Measurements from ENCODE around the gene FKBP7.
"Not testable (repeated sequence)": the region's sequence is repeated elsewhere in the genome, so short reads cannot be mapped to it uniquely, and the experiment has no call there.

Gene FKBP7, protein sequence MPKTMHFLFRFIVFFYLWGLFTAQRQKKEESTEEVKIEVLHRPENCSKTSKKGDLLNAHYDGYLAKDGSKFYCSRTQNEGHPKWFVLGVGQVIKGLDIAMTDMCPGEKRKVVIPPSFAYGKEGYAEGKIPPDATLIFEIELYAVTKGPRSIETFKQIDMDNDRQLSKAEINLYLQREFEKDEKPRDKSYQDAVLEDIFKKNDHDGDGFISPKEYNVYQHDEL

DNA sequence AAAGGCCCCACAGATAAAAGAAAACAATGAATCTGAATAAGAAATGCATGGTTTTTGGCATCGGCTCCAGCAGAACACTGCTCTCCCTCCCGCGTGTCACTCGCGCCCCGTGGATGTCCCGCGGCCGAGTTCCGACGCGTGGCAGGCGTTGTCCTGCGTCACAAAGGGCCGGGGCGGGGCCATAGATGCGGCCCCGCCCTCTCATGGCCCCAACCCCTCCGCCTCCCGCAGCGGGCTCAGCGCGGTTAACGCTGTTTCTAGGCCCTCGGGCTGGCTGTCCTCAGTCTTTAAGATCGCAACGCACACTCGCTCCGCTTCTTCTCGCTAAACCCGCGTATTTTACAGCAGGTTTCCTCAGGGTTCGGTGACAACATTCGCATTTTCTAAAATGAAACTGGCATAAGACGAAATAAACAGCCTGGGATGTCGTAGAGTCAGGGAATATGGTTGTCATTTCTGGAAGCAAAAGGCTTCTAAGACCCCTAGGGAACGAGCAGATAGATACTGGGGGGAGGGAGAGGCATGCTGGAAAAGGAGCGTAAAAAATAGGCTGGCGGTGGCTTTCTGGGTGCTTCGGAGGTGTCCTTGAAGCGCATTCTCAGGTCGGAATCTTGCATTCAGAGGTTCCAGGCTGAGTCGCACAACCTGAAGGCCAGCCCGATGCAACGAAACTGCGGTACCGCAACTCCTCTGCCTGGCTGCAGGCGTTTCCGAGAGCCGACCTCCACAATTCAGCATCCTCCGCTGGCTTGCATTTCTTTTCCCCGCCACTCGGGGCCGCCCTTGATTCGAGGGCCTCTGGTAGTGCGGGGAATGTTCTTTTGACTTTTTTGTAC, at the start of gene FKBP7:
TSS of gene FKBP7 (minus strand) at position 162 of the 836 bp plus-strand sequence. CDS start at position 61, 101 bp downstream.
- peak; percentile 66 to 80 for DNase-seq (ENCODE audit: low read depth in 2 of 2)

DNA sequence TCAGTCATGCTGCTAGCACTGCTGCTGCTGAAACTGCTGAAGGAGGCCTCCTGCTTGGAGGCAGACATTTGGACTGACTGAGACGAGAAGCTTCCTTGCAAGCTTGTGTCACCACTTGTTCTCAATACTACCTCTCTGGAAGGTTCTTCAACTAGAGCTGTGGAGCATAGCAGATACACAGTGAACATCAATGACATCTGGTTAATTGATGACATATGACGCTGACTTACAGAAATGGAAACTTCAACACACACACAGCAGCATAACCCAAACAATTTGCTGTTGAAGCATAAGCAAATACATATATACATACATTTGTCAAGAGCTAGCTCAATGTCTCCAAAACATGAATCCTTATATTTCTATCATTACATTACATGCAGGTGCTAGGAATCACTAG, 49.2 kb upstream of the FKBP7 start:
- DNase-seq (ENCODE audit: low read depth in 2 of 2), result no peak

DNA sequence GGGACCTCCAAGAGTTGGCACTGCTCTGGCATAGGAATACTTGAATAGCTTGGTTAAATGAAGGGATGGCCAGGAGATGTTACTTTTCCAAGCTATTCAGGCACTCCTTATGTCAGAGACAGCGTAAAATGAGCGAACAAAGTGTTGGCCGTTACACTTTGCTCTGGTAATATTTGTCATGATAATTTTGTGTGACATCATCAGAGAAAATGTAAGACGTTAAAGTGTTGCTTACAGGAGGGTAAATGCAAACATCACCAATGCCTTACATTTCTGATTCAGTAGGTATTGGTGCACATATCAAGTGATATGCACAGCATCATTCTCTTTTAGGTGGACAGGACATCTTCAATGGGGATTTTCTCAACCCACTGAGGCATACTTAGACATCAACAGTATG, 47.9 kb upstream of the FKBP7 start:
- no peak for DNase-seq (ENCODE audit: low read depth in 2 of 2)

DNA sequence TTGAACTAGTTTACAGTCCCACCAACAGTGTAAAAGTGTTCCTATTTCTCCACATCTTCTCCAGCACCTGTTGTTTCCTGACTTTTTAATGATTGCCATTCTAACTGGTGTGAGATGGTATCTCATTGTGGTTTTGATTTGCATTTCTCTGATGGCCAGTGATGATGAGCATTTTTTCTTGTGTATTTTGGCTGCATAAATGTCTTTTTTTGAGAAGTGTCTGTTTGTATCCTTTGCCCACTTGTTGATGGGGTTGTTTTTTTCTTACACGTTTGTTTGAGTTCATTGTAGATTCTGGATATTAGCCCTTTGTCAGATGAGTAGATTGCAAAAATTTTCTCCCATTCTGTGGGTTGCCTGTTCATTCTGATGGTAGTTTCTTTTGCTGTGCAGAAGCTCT, 47.1 kb upstream of the FKBP7 start:
- DNase-seq (ENCODE audit: low read depth in 2 of 2), result not testable (repeated sequence)

DNA sequence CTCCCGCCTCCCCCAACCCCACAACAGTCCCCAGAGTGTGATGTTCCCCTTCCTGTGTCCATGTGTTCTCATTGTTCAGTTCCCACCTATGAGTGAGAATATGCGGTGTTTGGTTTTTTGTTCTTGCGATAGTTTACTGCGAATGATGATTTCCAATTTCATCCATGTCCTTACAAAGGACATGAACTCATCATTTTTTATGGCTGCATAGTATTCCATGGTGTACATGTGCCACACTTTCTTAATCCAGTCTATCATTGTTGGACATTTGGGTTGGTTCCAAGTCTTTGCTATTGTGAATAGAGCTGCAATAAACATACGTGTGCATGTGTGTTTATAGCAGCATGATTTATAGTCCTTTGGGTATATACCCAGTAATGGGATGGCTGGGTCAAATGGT, 46.6 kb upstream of the FKBP7 start:
- DNase-seq (ENCODE audit: low read depth in 2 of 2), result not testable (repeated sequence)

DNA sequence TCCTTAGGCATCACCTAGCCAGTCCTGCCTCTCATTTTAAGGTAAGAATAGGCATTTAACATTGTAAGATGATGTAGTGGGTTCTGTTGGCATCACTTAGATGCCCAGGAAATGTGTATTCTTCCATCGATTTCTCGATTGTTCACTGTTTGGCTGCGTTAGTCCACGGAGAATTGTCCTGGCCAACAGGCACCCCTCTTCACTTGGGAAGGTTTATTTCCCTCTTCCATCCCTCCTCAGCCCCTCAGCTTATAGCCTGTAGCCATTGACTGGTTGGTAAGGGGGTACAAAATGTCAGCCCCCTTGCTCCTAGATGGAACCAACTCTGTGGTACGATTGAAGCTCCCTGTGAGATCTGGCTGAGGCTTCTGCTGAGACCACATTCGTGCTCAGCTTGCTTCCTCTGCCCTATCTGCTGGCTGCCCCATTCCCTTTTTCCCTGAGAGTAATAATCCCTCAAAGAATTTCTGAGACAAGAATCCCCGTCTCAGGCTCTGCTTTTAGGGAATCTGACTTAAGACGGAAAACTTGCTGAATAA, 45.3 kb upstream of the FKBP7 start:
- no peak for DNase-seq (ENCODE audit: low read depth in 2 of 2)

DNA sequence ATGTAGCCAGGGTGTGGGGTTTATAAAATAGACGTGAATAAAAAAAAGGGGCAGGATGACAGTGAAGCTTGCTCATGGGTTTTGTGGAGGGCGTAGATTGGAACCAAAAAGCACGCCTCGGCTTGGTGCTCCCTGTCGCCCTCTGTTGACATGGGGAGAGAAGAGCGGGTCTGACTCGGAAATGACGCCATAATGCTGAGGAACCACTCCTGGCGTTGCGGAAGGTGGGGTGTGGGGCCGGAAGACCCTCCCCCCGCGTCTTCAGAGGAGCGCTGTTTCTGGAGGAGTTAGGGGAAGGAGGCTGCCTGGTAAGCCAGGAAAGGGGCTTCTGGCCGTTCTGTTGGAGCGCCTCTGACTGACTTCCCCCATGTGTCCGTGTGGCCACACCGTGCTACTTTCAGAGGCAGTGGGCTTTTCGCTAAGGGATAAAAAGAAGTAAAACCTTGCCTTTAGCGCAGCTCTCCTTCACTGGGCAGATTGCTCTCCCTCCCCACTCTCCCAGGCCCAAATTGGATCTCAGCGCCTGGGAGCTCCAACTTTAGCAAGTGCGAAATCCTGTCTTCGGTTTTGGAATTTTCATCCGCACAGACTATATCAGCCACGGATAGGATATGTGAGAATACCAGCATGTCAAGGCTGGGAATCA, 44.7 kb upstream of the FKBP7 start:
- DNase-seq (ENCODE audit: low read depth in 2 of 2), result peak; percentile 71 to 77

DNA sequence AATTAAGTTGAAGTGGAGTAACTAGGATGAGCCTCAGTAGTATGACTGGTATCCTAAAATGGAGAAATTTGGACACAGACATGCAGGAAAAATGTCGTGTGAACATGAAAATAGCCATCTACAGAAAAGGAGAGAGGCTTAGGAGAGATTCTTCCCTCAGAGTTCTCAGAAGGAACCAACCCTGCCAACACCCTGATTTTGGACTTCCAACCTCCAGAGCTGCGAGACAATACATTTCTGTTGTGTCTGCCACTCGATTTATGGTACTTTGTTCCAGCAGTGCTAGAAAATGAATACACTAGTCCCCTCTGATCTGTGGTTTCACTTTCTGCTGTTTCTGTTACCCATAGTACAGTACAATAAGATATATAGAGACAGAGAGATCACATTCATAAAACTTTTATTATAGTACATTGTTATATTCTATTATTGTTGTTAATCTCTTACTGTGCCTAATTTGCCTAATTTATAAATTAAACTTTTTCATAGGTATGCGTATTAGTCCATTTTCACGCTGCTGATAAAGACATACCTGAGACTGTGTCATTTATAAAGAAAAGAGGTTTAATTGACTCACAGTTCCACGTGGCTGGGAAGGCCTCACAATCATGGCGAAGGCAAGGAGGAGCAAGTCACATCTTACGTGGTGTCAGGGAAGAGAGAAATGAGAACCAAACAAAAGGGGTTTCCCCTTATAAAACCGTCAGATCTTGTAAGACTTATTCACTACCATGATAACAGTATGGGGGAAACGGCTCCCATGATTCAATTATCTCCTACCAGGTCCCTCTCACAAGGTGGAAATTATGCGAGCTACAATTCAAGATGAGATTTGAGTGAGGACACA, 43.1 kb upstream of the FKBP7 start:
- DNase-seq (ENCODE audit: low read depth in 2 of 2), result no peak

DNA sequence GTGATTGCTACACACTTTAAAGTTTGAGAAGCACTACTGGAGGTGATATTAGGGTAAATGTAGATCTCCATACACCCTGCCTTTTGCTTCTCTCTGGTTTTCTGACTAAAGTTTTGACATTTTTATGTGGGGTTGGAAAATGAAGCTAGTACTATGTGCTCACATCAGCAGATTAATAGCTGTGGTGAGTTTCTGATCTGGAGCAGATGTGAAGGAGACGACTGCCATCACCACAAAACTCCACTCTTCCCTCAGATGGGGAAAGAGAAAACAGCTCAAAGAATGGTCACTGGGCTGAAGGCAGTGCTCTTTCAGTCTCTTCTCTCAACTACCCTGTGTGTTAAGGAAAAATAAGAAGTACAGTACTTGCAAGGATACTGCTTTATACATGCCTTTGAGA, 39.1 kb upstream of the FKBP7 start:
- DNase-seq (ENCODE audit: low read depth in 2 of 2), result no peak

DNA sequence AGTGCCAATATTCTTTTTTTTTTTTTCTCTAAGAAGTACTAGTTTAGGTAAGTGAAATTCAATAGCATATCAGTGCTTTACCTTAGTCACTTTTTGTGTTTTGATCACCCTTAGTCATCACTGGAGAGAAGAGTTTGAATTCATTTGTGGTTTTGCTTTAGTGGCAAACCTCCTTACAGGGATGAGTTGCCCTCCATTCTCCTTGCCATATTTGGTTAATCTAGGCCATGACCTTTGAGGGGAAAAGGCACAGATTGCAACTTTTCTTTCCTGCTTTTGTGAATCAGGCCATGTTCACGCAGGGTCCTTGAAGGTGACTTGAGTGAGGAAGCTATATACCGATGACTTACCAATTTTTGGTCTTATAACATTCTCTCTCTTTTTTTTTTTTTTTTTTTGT, 36.3 kb upstream of the FKBP7 start:
- DNase-seq (ENCODE audit: low read depth in 2 of 2), result no peak

DNA sequence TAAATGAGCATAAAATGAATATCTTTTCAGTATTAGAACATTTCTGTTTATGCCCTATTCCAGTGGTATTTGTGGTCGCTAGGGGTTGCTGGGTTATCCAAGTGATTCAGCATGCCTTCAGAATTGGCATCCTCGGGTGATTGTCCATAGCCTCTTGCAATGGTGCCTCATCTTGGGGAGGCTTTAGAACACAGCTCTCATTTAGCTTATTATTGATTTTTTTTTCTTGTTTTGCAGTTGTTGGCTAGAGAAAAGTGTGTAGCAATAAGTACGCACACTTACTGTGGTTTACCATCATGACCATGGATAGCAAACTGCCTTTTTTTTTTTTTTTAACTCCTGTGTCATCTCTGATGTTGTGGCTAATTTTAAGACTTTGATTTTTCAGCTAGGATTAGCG, 35.5 kb upstream of the FKBP7 start:
- no peak for DNase-seq (ENCODE audit: low read depth in 2 of 2)

DNA sequence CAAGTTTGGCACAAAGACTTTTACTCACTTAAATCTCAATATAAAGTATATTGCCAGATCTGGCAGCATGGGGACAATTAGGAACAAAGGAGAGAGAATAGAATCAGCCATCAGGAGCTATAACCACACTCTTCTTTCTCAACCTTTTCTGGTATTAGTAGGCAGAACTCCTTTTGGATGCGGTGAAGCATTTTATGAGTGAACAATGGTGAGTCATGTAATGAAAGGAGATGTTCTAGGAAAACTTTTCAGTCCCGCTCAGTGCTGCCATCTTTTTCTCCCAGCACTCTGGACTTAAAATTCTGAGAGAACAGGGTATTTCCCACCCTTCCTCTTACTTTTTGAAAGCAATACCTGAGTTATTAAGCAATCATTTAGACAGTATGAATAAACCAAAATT, 34.1 kb upstream of the FKBP7 start:
- DNase-seq (ENCODE audit: low read depth in 2 of 2), result no peak

DNA sequence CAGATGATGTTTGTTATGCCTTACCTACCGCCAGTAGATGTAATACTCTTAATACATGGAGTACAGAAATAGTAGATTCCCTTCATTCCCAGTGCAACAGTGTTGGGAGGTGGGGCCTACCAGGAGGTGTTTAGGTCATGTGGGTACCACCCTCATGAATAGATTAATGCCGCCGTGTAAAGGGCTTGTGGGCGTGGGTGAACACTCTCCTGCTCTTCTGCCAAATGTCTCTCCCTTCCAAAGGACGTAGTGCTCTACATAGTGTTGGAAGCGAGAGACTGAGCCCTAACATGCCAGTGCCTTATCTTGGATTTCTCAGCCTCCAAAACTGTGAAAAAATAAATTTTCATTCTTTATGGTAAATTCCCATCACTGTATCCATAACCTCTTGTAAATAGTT, 32.0 kb upstream of the FKBP7 start:
- DNase-seq (ENCODE audit: low read depth in 2 of 2), result no peak

DNA sequence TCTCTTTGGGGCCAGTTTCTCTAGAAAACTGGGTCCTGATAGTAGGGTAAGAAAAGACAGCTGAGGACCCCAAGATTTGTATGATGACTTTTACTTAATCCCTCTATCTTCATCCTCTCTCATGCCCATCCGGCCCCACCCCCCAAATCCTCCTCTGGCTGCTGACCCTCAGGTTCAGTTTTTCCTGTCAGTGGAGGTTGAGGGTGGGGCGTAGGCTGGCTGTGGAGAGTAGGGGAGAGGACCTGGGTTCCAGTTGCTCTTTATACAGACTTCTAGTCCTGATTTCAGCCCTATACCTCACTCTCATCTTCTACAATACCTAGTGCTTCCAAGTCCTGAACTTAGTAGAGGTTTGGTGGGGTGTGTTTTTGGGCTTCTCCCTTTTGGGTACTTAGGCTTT, 30.2 kb upstream of the FKBP7 start:
- DNase-seq (ENCODE audit: low read depth in 2 of 2), result no peak

DNA sequence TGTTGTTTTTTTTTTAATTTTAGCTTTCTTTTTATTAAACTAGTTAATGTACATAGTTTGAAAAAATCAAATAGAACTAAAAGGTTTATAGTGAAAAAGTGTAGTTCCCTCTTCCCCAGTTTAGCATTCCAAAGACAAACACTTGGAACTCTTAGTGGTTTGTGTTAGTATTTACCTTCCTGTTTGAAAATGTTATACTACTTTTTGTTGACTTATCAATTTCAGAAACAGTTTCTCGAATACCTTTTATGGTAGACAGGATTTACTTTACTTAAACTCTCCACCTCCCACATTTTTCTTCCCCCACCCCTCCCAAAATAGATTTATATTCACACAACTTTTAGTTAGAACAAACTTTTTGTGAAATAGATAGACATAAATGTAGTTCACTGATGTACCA, 28.5 kb upstream of the FKBP7 start:
- DNase-seq (ENCODE audit: low read depth in 2 of 2), result no peak

DNA sequence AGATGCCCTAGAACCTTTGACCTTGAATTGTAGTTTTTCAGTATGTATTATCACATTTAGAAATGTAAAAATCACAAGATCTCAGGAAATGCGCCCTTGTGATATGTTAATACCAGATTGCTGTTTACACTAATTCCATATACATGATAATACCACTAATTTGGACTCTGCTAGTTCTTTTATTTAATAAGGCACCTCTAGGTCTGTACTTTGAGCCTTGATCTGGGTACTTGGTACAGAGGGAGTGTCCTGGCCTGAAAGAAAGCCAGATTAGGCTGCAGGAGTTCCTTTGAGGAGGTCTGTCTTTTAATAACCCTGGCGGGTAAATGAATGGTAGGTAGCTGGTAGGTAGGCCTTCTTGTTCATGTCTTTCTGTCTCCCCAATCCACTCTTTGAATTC, 28.1 kb upstream of the FKBP7 start:
- no peak for DNase-seq (ENCODE audit: low read depth in 2 of 2)

DNA sequence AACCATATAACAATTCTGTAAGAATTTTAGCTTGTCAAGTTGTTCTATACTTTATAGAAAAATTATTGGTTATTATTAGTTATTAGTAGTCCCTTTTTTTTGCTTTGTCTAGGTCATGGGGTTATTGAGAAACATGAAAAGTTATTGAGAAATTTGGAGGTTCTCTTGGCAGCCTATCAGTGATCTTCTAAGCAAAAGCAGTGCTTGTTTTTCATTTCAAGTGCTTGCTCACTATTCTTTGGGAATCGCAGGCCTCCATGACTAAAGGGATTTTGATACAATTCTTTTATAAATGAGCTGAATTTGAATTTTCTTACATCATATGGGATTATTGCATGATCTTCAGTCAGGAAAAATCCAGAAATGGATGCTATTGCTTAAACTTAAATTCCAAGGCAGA, 27.7 kb upstream of the FKBP7 start:
- DNase-seq (ENCODE audit: low read depth in 2 of 2), result no peak

DNA sequence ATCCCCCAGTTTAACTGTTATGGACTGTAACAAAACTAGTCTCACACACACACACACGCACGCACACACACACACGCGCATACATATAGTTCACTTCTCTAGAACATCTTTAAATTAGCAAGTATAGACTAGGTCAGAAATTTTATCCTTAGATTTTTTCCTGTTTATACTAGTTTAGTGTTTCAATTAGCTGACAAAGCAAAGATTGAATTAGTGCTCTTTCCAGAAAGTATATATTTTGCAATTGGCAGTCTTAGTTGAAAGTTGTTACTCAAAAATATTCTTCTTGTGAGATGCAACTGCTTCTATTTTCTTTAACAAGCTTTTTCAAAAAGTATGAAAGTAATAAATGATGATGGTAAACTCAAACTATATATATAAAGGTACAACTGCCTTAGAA, 24.4 kb upstream of the FKBP7 start:
- no peak for DNase-seq (ENCODE audit: low read depth in 2 of 2)

DNA sequence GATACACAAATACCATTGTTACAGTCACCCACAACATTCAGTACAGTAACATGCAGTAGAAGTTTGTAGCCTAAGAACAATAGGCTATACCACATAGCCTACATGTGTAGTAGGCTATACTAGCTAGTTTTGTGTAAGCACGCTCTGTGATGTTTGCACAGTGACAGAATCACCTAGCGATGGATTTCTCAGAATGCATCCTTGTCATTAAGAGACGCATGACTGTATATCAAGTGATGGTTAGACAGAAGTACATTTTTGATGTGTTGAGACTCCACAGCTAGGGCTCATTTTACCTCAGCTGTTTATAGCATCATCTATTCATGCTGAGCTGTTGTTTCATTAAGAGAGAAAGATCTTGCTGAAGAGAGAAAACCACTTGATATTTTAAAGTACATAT, 21.2 kb upstream of the FKBP7 start:
- no peak for DNase-seq (ENCODE audit: low read depth in 2 of 2)

DNA sequence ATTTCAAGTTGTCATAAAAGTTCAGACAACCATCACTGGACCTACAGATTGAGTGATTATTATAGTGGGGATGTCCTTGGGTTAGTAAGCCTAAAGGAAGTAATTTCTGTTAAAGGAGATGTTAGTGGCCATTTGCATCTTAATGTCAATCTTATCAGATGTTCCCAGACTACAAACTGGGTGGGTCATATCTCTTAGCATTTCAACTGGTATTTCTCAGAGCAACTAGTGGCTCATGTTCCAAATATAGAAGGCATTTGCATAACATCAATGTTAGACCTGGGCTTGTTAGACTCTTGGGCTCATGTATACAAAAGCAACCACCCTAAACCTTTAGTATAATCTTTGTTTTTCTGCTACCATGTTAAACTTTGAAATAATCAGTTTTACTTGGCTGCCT, 19.7 kb upstream of the FKBP7 start:
- DNase-seq (ENCODE audit: low read depth in 2 of 2), result no peak

DNA sequence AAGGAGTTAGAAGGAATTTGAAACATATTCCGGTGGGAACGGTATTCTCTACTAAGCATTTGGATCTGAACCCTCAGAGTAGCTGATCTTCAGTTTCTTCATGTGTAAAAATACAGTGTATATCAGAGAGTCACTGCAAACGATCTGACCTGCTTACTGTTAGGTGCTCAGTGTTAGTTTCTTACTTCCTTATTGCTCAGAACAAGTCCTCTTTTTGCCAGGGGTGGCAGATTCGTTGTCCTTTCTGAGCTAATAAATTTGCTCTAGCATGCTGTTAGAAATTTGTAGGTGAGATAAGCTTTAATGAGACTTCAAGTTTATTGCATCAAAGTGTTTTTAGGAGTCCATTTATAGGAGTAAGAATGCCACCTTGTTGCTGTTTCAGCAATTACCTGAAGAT, 17.6 kb upstream of the FKBP7 start:
- no peak for DNase-seq (ENCODE audit: low read depth in 2 of 2)

DNA sequence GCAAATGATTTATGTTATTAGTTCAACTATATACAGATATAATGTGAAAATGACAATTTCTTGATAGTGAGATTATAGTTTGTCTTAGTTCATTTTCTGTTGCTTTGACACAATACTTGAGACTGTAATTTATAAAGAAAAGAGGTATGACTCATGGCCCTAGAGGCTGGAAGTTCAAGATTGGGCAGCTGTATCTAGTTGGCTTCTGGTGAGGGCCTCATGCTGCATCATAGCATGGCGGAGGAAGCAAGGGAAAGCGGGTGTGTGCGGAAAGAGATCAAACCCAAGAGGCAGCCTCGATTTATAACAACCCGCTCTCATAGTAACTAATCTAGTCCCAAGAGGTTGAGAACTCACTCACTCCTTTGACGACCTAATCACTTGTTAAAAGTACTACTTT, 13.2 kb upstream of the FKBP7 start:
- DNase-seq (ENCODE audit: low read depth in 2 of 2), result no peak

Data from stimulated activated CD8-positive, alpha-beta memory T cell treated with anti-CD3 and anti-CD28 coated beads, Interleukin-7, amount 100 ng/mL, for 4 hours (primary cell).